ENCODE data around the gene TBC1D22B. TPM values are rescaled to one million over a fixed set of nuclear protein-coding genes. Genes with fewer than 3 reads are reported as not detected.

TBC1D22B gene, protein sequence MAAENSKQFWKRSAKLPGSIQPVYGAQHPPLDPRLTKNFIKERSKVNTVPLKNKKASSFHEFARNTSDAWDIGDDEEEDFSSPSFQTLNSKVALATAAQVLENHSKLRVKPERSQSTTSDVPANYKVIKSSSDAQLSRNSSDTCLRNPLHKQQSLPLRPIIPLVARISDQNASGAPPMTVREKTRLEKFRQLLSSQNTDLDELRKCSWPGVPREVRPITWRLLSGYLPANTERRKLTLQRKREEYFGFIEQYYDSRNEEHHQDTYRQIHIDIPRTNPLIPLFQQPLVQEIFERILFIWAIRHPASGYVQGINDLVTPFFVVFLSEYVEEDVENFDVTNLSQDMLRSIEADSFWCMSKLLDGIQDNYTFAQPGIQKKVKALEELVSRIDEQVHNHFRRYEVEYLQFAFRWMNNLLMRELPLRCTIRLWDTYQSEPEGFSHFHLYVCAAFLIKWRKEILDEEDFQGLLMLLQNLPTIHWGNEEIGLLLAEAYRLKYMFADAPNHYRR
- total RNA-seq (2012; rRNA removed): 4.3 and 5.0 TPM in 2 replicates

DNA sequence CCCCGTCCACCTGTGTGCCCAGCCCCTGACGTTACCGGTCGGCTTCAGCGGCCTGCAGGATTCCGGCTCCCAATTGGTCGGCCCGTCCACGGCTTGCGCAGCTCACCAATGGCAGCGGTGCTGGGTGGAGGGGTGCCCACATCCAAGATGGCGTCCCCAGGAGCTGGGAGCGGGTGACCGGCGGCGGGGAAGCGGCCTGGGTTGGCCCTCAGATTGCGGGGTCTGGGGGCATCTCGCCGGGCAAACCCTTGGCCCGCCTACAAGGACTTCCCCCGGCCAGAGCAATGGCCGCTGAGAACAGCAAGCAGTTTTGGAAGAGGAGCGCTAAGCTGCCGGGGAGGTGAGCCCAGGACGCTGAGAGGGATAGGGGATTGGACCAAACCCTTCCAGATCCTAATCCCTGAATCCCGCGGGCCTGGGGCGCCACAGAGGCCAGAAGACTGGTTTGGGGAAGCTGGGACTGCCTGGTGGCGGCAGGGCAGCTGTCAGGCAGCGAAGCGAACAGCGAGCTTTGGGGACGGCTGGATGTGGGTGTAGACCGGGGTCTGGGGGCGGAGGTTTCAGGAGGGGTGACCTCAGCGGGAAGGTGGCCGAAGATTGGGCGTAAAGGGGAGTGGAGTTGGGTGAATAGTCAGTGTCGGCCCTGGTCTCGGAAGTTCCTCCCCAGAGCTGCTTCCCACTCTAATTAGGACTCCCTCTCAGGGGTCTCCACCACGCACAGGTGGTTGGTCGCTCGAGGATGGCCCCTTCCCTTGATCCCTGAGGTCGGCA is at the start of gene TBC1D22B, which contains the start of gene TMEM217:
Gene TBC1D22B, plus strand, starts transcription at position 139 of the 771 bp plus-strand sequence. Its CDS starts 146 bp downstream, at position 285.
Gene TMEM217, minus strand, starts transcription at position 511 of the 771 bp plus-strand sequence. CDS start 39,114 bp downstream, outside the sequence.
- H3K9ac ChIP-seq (ENCODE audit: low read depth, low read length): peak within 1 kb of the TSS; percentile 97
- H3K4me3 ChIP-seq (ENCODE audit: low read length): peak within 1 kb of the TSS; percentile 99
- no peaks in the 10 kb centered on the region for H3K9me3 ChIP-seq (replicated peaks; ENCODE audit: low read length)
- H3K27me3 ChIP-seq (ENCODE audit: control insufficient read depth, insufficient read depth, low read length): no peaks in the 10 kb centered on the region
- H3K4me1 ChIP-seq (ENCODE audit: control insufficient read depth, insufficient read depth, low read length): peaks cover 17% of the 10 kb centered on the region
- H3K4me2 ChIP-seq (ENCODE audit: low read length): peak within 1 kb of the TSS; percentile 89
- H3K36me3 ChIP-seq (ENCODE audit: insufficient read depth, low read length): no peaks in the 10 kb centered on the region

GRCh38 chr6:37207903-37208456 is 49.6 kb upstream of the TBC1D22B start:
- Histone ChIP-seq H3K9ac (ENCODE audit: low read depth, low read length) (no peak overlapping the region), H3K9me3 (replicated peaks; ENCODE audit: low read length) (no peaks in the 10 kb centered on the region), H3K36me3 (ENCODE audit: insufficient read depth, low read length) (no peaks in the 10 kb centered on the region), H3K27me3 (ENCODE audit: control insufficient read depth, insufficient read depth, low read length) (peaks cover 7% of the 10 kb centered on the region), H3K4me1 (ENCODE audit: control insufficient read depth, insufficient read depth, low read length) (no peaks in the 10 kb centered on the region), H3K4me3 (ENCODE audit: low read length) (no peak overlapping the region), H3K4me2 (ENCODE audit: low read length) (no peak overlapping the region)

GRCh38 chr6:37208793-37209192 is 48.8 kb upstream of the TBC1D22B start:
- Histone ChIP-seq H3K36me3 (ENCODE audit: insufficient read depth, low read length) (no peaks in the 10 kb centered on the region), H3K27me3 (ENCODE audit: control insufficient read depth, insufficient read depth, low read length) (peaks cover 6% of the 10 kb centered on the region), H3K4me2 (ENCODE audit: low read length) (no peak overlapping the region), H3K4me3 (ENCODE audit: low read length) (no peak overlapping the region), H3K4me1 (ENCODE audit: control insufficient read depth, insufficient read depth, low read length) (no peaks in the 10 kb centered on the region), H3K9ac (ENCODE audit: low read depth, low read length) (no peak overlapping the region), H3K9me3 (replicated peaks; ENCODE audit: low read length) (no peaks in the 10 kb centered on the region)

- H3K9me3 ChIP-seq (replicated peaks; ENCODE audit: low read length): no peaks in the 10 kb centered on the region
- peaks cover 6% of the 10 kb centered on the region for H3K27me3 ChIP-seq (ENCODE audit: control insufficient read depth, insufficient read depth, low read length)
- no peak overlapping the region for H3K4me3 ChIP-seq (ENCODE audit: low read length)
- H3K4me2 ChIP-seq (ENCODE audit: low read length): no peak overlapping the region
- no peaks in the 10 kb centered on the region for H3K36me3 ChIP-seq (ENCODE audit: insufficient read depth, low read length)
- H3K4me1 ChIP-seq (ENCODE audit: control insufficient read depth, insufficient read depth, low read length): no peaks in the 10 kb centered on the region
- H3K9ac ChIP-seq (ENCODE audit: low read depth, low read length): no peak overlapping the region
Observed at GRCh38 chr6:37209461-37210205, 47.9 kb upstream of the TBC1D22B start.

- no peaks in the 10 kb centered on the region for H3K9me3 ChIP-seq (replicated peaks; ENCODE audit: low read length)
- H3K4me2 ChIP-seq (ENCODE audit: low read length): no peak overlapping the region
- peaks cover 6% of the 10 kb centered on the region for H3K27me3 ChIP-seq (ENCODE audit: control insufficient read depth, insufficient read depth, low read length)
- no peaks in the 10 kb centered on the region for H3K4me1 ChIP-seq (ENCODE audit: control insufficient read depth, insufficient read depth, low read length)
- no peaks in the 10 kb centered on the region for H3K36me3 ChIP-seq (ENCODE audit: insufficient read depth, low read length)
- no peak overlapping the region for H3K4me3 ChIP-seq (ENCODE audit: low read length)
- no peak overlapping the region for H3K9ac ChIP-seq (ENCODE audit: low read depth, low read length)
Observed at GRCh38 chr6:37210313-37210968, 47.1 kb upstream of the TBC1D22B start.

DNA sequence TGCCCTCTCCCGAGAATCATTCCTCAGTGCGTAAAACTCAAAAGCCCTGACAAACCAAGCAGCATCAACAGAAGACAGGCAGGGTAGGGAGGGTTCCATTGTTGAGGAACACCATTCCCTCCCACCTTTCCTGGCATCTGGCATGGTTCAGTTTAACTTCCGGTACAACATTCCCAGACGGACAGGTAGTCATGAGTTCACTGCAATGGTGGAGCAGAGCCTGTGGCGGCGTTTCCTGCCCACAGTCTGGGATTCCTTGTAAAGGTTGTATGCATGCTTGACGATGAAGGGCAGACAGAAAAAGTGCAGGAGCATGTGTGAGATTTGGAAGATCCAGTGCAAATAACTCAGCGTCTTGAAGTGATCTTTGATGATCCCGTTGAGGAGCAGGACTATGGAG is 45.3 kb upstream of the TBC1D22B start:
- Histone ChIP-seq H3K9ac (ENCODE audit: low read depth, low read length) (no peak overlapping the region), H3K4me2 (ENCODE audit: low read length) (no peak overlapping the region), H3K36me3 (ENCODE audit: insufficient read depth, low read length) (no peaks in the 10 kb centered on the region), H3K4me1 (ENCODE audit: control insufficient read depth, insufficient read depth, low read length) (no peaks in the 10 kb centered on the region), H3K4me3 (ENCODE audit: low read length) (no peak overlapping the region), H3K9me3 (replicated peaks; ENCODE audit: low read length) (no peaks in the 10 kb centered on the region), H3K27me3 (ENCODE audit: control insufficient read depth, insufficient read depth, low read length) (peaks cover 6% of the 10 kb centered on the region)

- peaks cover 3% of the 10 kb centered on the region for H3K4me1 ChIP-seq (ENCODE audit: control insufficient read depth, insufficient read depth, low read length)
- H3K9ac ChIP-seq (ENCODE audit: low read depth, low read length): no peak overlapping the region
- H3K4me3 ChIP-seq (ENCODE audit: low read length): no peak overlapping the region
- no peaks in the 10 kb centered on the region for H3K36me3 ChIP-seq (ENCODE audit: insufficient read depth, low read length)
- H3K9me3 ChIP-seq (replicated peaks; ENCODE audit: low read length): no peaks in the 10 kb centered on the region
- peaks cover 3% of the 10 kb centered on the region for H3K27me3 ChIP-seq (ENCODE audit: control insufficient read depth, insufficient read depth, low read length)
- H3K4me2 ChIP-seq (ENCODE audit: low read length): no peak overlapping the region
Observed at GRCh38 chr6:37218061-37218460, 39.5 kb upstream of the TBC1D22B start.

- Histone ChIP-seq H3K9ac (ENCODE audit: low read depth, low read length) (no peak overlapping the region), H3K27me3 (ENCODE audit: control insufficient read depth, insufficient read depth, low read length) (peaks cover 3% of the 10 kb centered on the region), H3K36me3 (ENCODE audit: insufficient read depth, low read length) (no peaks in the 10 kb centered on the region), H3K9me3 (replicated peaks; ENCODE audit: low read length) (no peaks in the 10 kb centered on the region), H3K4me2 (ENCODE audit: low read length) (no peak overlapping the region), H3K4me1 (ENCODE audit: control insufficient read depth, insufficient read depth, low read length) (peaks cover 3% of the 10 kb centered on the region), H3K4me3 (ENCODE audit: low read length) (no peak overlapping the region)
Observed at GRCh38 chr6:37218511-37218910, 39.1 kb upstream of the TBC1D22B start.

DNA sequence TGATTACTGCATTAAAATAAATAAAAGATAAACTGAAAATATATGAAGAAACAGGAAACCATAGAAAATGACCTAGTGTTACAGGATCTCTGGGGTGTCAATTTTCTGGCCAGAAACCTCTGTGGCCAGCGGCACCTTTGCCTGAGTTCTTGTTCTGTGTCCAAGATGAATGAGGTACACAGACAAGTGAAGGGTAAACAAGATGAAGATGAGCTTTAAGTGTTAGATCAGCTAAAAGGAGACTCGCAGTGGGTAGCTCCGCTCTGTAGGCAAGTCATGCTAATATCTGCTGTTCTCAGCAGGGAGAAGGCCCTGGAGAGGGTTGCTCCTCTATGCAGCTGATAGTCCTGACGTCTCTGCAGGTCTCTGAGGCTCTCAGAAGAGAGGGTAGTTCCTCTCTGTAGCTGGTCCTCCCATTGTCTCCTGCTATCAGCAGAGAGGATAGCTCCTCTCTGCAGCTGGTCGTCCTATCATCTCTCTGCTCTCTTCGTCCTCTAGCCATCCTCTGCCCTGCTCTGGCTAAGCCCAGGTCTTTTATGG is 35.9 kb upstream of the TBC1D22B start:
- H3K9me3 ChIP-seq (replicated peaks; ENCODE audit: low read length): no peaks in the 10 kb centered on the region
- no peaks in the 10 kb centered on the region for H3K27me3 ChIP-seq (ENCODE audit: control insufficient read depth, insufficient read depth, low read length)
- H3K36me3 ChIP-seq (ENCODE audit: insufficient read depth, low read length): no peaks in the 10 kb centered on the region
- no peak overlapping the region for H3K9ac ChIP-seq (ENCODE audit: low read depth, low read length)
- H3K4me3 ChIP-seq (ENCODE audit: low read length): peak overlapping the region; percentile 72
- peak overlapping the region; percentile 94 for H3K4me2 ChIP-seq (ENCODE audit: low read length)
- H3K4me1 ChIP-seq (ENCODE audit: control insufficient read depth, insufficient read depth, low read length): peaks cover 3% of the 10 kb centered on the region

DNA sequence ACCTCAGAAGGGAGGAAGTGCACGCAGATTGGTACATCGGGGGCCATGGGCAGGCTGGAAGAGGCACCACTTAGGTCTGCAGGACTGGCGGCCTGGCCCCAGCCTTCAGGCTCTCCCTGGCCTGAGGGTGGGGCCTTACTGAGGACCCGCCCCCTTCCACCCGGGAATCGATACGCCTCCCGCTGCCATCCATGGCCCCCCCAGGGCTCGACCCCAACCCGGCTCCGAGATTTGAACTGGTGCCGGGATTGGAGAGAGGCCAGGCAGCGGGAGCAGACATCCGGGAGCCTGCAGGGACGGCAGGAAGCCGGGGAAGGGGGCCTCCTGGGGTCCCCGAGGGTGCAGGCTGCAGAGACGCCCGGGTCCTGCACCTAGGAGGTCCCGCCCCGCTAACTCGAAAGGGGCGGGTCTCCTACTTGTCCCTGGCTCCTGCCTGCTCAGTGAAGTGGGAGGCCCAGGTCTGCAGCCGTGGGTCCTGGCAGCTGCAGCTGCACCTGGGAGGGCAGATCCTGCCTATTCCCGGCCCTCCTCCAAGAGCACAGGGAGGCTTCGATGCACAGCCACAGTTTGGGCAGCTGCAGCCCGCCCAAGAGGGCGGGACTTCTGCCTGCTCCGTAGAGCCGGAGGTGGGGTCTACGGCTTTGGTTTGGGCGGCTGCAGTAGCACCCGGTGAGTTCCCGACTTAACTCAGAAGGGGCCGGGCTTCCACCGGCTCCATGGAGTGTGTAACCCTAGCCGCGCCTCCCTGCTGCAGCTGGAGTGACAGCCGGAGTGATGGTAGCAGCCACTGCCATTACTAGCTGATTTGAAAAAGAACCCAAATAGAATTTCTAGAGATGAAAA is 35.2 kb upstream of the TBC1D22B start:
- Histone ChIP-seq H3K9me3 (replicated peaks; ENCODE audit: low read length) (no peaks in the 10 kb centered on the region), H3K4me1 (ENCODE audit: control insufficient read depth, insufficient read depth, low read length) (peaks cover 3% of the 10 kb centered on the region), H3K27me3 (ENCODE audit: control insufficient read depth, insufficient read depth, low read length) (no peaks in the 10 kb centered on the region), H3K4me2 (ENCODE audit: low read length) (peak overlapping the region; percentile 94), H3K9ac (ENCODE audit: low read depth, low read length) (peak overlapping the region; percentile 17), H3K4me3 (ENCODE audit: low read length) (peak overlapping the region; percentile 72), H3K36me3 (ENCODE audit: insufficient read depth, low read length) (no peaks in the 10 kb centered on the region)

All from skeletal muscle satellite cell (primary cell).